CD14-positive monocyte (primary cell): ENCODE data around the gene PANX1. TPM values are rescaled to one million over a fixed set of nuclear protein-coding genes. Genes with fewer than 3 reads are reported as not detected.

Experiments
- DNase-seq, 3 donors: peaks; one replicate each; pipeline ENCODE4 v3.0.0-alpha.2; 2011 to 2022
- H2AFZ ChIP-seq: 2 replicates; pipeline ENCODE4 v1.6.0; 2012; ENCODE audit warnings: mild to moderate bottlenecking, low read depth, low read length, inconsistent platforms; ENCODE audit not compliant: insufficient read depth, poor library complexity, severe bottlenecking
- H3K27ac ChIP-seq, 2 donors: 1 replicate in 1 of 2; 2 replicates in 1 of 2; pipeline ENCODE4 v1.5.1; 2012 to 2013; ENCODE audit warnings: low read length in 2 of 2, control low read depth in 1 of 2, inconsistent platforms in 1 of 2, low read depth in 1 of 2, mild to moderate bottlenecking in 1 of 2
- H3K27me3 ChIP-seq, 2 donors: one replicate each; pipeline versions ENCODE4 v1.6.0 to v1.6.1; 2011 to 2013; ENCODE audit warnings: low read length in 2 of 2; ENCODE audit not compliant: control insufficient read depth in 2 of 2, insufficient read depth in 2 of 2
- H3K36me3 ChIP-seq, 2 donors: replicated peaks in 1 of 2; 1 replicate in 1 of 2; 2 replicates in 1 of 2; pipeline versions ENCODE4 v1.5.1 to v1.6.1; 2012 to 2013; ENCODE audit warnings: low read length in 2 of 2, control low read depth in 1 of 2, inconsistent platforms in 1 of 2, mild to moderate bottlenecking in 1 of 2; ENCODE audit not compliant: insufficient read depth in 2 of 2, control insufficient read depth in 1 of 2
- H3K4me1 ChIP-seq, 2 donors: 1 replicate in 1 of 2; 2 replicates in 1 of 2; pipeline versions ENCODE4 v1.5.1 to v1.6.1; 2012 to 2013; ENCODE audit warnings: low read length in 2 of 2, control low read depth in 1 of 2, inconsistent platforms in 1 of 2, mild to moderate bottlenecking in 1 of 2, moderate library complexity in 1 of 2; ENCODE audit not compliant: insufficient read depth in 2 of 2, control insufficient read depth in 1 of 2
- H3K4me2 ChIP-seq: replicated peaks from 2 replicates; pipeline ENCODE3; 2012; ENCODE audit warnings: low read length, moderate library complexity, mild to moderate bottlenecking; ENCODE audit not compliant: poor library complexity, severe bottlenecking; ENCODE audit errors: extremely low read depth
- H3K4me3 ChIP-seq, 3 experiments: fragments of 200-600 bp in 1 of 3; sonication (generic) in 1 of 3; replicated peaks in 1 of 3; 1 replicate in 2 of 3; 2 replicates in 1 of 3; pipeline ENCODE4 v1.5.1; 2011 to 2013; ENCODE audit warnings: low read length in 3 of 3, mild to moderate bottlenecking in 3 of 3, control low read depth in 2 of 3, low read depth in 2 of 3, inconsistent platforms in 1 of 3, moderate library complexity in 1 of 3
- H3K79me2 ChIP-seq: 2 replicates; pipeline ENCODE4 v1.6.0; 2012; ENCODE audit warnings: mild to moderate bottlenecking, control low read depth, inconsistent platforms, low read length, moderate library complexity; ENCODE audit not compliant: insufficient read depth
- H3K9ac ChIP-seq: 2 replicates; pipeline ENCODE4 v1.6.0; 2017; ENCODE audit warnings: low read length, mild to moderate bottlenecking; ENCODE audit not compliant: insufficient read depth, poor library complexity, severe bottlenecking
- H3K9me3 ChIP-seq, 2 donors: replicated peaks in 1 of 2; 1 replicate in 1 of 2; 2 replicates in 1 of 2; pipeline versions ENCODE4 v1.5.1 to v1.6.1; 2012 to 2013; ENCODE audit warnings: low read length in 2 of 2, control low read depth in 1 of 2; ENCODE audit not compliant: control insufficient read depth in 1 of 2, insufficient read depth in 1 of 2
- H4K20me1 ChIP-seq: 2 replicates; pipeline ENCODE4 v1.6.0; 2012; ENCODE audit warnings: mild to moderate bottlenecking, low read length, control low read depth, moderate library complexity; ENCODE audit not compliant: insufficient read depth
- H3K27ac Mint-ChIP-seq, 7 donors: one replicate each; pipeline ENCODE4 v1.8.0; 2020; ENCODE audit warnings: mild to moderate bottlenecking in 7 of 7, mixed read lengths in 7 of 7, moderate library complexity in 6 of 7, inconsistent platforms in 2 of 7
- H3K27me3 Mint-ChIP-seq, 3 donors: one replicate each; pipeline ENCODE4 v1.8.0; 2021 to 2022; ENCODE audit warnings: low read depth in 3 of 3, mild to moderate bottlenecking in 3 of 3, mixed read lengths in 3 of 3, moderate library complexity in 3 of 3, inconsistent platforms in 1 of 3
- H3K36me3 Mint-ChIP-seq, 2 donors: one replicate each; pipeline ENCODE4 v1.8.0; 2020; ENCODE audit warnings: mixed read lengths in 2 of 2, inconsistent platforms in 1 of 2, mild to moderate bottlenecking in 1 of 2
- H3K4me1 Mint-ChIP-seq: one replicate; pipeline ENCODE4 v1.8.0; 2020; ENCODE audit warnings: mild to moderate bottlenecking, mixed read lengths
- H3K4me3 Mint-ChIP-seq, 2 donors: one replicate each; pipeline ENCODE4 v1.8.0; 2020; ENCODE audit warnings: mild to moderate bottlenecking in 2 of 2, mixed read lengths in 2 of 2, moderate library complexity in 1 of 2
- H3K9me3 Mint-ChIP-seq, 7 donors: one replicate each; pipeline ENCODE4 v1.8.0; 2020 to 2022; ENCODE audit warnings: mixed read lengths in 7 of 7, mild to moderate bottlenecking in 6 of 7, moderate library complexity in 6 of 7, inconsistent platforms in 2 of 7
- WGBS: methylation state at CpG from one replicate; pipeline ENCODE4 v1.1.5; 2013; ENCODE audit warnings: missing lambda C conversion rate; ENCODE audit not compliant: insufficient coverage; 5-methylcytosine and 5-hydroxymethylcytosine counted together
- intact Hi-C, 2 donors: fragments of 100-400 bp; cut with micrococcal nuclease; formaldehyde crosslinking; loops; one replicate each; pipeline versions ENCODE4 v1.15.0 to v1.15.1; 2023
- polyA plus RNA-seq, 3 donors: library from polyadenylated mRNA; depleted of rRNA in 1 of 3; unstranded in 2 of 3; stranded (reverse) in 1 of 3; fragments of 300-500 nt in 2 of 3; fragments of >200 nt in 1 of 3; fragmentation: Illumina TruSeq in 2 of 3; gene quantifications; 1 replicate in 2 of 3; 2 replicates in 1 of 3; pipeline ENCODE4 v1.2.3, GENCODE V29; 2012 to 2021
- TF ChIP-seq, protein P1 (sequence below): fragments of 200-600 bp; IDR thresholded peaks from one replicate; pipeline ENCODE4 v1.8.0; 2022; ENCODE audit warnings: antibody characterized with exemption, mild to moderate bottlenecking

PANX1 gene
- polyA plus RNA-seq, 3 donors = 6.9 to 15.7 (median 12.7) TPM

DNA sequence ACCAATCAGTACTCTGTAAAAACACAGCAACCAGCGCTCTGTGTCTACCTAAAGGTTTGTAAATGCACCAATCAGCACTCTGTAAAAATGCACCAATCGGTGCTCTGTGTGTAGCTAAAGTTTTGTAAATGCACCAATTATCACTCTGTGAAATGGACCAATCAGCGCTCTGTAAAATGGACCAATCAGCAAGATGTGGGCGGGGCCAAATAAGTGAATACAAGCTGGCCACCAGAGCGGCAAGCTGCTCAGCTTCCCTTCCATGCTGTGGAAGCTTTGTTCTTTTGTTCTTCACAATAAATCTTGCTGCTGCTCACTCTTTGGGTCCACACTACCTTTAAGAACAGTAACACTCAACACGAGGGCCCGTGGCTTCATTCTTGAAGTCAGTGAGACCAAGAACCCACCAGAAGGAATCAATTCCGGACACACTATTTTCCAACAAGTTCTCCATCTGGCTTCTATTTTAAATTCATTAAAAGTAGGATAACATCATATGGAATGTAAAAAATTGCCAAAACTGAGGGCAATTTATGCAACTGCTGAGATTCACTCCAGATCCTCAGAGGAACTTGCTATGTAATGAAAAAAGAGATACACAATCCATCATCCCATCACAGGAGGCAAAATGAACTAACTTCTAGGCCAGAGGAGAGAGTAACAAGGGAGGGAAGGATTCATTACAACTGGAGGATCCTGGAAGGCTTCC is 3.1 kb upstream of the PANX1 start:
- no peaks in the 10 kb centered on the region for H3K36me3 Mint-ChIP-seq
- no peak overlapping the region for H3K4me3 Mint-ChIP-seq
- H3K9me3 Mint-ChIP-seq = peaks cover 4 to 28% (median 15%) of the 10 kb centered on the region in 7 donors
- Histone ChIP-seq H3K4me2 (no peak overlapping the region), H3K36me3 (no peaks in the 10 kb centered on the region), H3K27ac (no peak overlapping the region), H2AFZ (no peak overlapping the region), H3K79me2 (peaks cover 14% of the 10 kb centered on the region), H3K9me3 (peaks cover 0 to 6% of the 10 kb centered on the region in 2 donors), H4K20me1 (peaks cover 14% of the 10 kb centered on the region), H3K4me3 (no peak overlapping the region), H3K27me3 (no peaks in the 10 kb centered on the region), H3K9ac (no peak overlapping the region), H3K4me1 (peaks cover 19 to 26% of the 10 kb centered on the region in 2 donors)
- DNase-seq = no peak
- peaks cover 14% of the 10 kb centered on the region for H3K4me1 Mint-ChIP-seq
- H3K27me3 Mint-ChIP-seq = peaks cover 2 to 8% (median 2%) of the 10 kb centered on the region in 3 donors
- WGBS = 72% methylated on average over 2 of the region's 8 CpGs
- intact Hi-C loops = no loop called here
- TF ChIP-seq, protein P1, sequence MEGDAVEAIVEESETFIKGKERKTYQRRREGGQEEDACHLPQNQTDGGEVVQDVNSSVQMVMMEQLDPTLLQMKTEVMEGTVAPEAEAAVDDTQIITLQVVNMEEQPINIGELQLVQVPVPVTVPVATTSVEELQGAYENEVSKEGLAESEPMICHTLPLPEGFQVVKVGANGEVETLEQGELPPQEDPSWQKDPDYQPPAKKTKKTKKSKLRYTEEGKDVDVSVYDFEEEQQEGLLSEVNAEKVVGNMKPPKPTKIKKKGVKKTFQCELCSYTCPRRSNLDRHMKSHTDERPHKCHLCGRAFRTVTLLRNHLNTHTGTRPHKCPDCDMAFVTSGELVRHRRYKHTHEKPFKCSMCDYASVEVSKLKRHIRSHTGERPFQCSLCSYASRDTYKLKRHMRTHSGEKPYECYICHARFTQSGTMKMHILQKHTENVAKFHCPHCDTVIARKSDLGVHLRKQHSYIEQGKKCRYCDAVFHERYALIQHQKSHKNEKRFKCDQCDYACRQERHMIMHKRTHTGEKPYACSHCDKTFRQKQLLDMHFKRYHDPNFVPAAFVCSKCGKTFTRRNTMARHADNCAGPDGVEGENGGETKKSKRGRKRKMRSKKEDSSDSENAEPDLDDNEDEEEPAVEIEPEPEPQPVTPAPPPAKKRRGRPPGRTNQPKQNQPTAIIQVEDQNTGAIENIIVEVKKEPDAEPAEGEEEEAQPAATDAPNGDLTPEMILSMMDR = no peak
- H3K27ac Mint-ChIP-seq = no peak overlapping the region

DNA sequence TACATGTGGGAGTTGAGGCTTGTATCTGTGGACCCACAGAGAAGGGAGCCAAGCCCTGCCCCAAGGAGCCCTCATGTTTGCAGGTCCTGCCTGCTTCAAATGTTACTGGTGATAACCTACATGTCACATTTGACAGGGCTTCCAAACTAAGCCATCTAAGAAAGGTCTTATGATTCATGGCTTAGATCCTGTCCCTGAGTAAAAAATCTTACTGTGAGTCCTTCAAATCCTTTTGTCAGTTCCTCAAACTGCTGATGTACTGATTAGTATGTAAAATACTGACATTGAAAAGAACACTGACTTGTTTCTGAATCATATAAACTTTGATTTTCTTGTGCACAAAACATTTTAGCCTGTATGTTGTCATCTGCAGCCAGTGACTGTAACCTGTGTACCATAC is 1.0 kb upstream of the PANX1 start:
- H3K9me3 ChIP-seq = peaks cover 0 to 6% of the 10 kb centered on the region in 2 donors
- TF ChIP-seq, protein P1 = no peak
- H3K4me1 Mint-ChIP-seq = peaks cover 14% of the 10 kb centered on the region
- peak overlapping the region in 1 of 2 donors; percentile 96 for H3K27ac ChIP-seq
- peak overlapping the region; percentile 87 for H3K4me2 ChIP-seq
- H3K9me3 Mint-ChIP-seq = peaks cover 4 to 19% (median 14%) of the 10 kb centered on the region in 7 donors
- intact Hi-C loops = no loop called here
- peaks cover 36 to 44% of the 10 kb centered on the region in 2 donors for H3K4me1 ChIP-seq
- peak overlapping the region; percentile 91 for H2AFZ ChIP-seq
- H3K9ac ChIP-seq = peak overlapping the region; percentile 92
- peak overlapping the region in 5 of 7 donors; percentile 2 to 96 (median 86) for H3K27ac Mint-ChIP-seq
- DNase-seq = peak; percentile 15 to 47 (median 26)
- H3K4me3 ChIP-seq = peak overlapping the region in 1 of 3 experiments; percentile 97
- H3K27me3 ChIP-seq = no peaks in the 10 kb centered on the region
- peaks cover 34% of the 10 kb centered on the region for H4K20me1 ChIP-seq
- no peaks in the 10 kb centered on the region for H3K36me3 Mint-ChIP-seq
- H3K27me3 Mint-ChIP-seq = peaks cover 0 to 6% (median 2%) of the 10 kb centered on the region in 3 donors
- no peaks in the 10 kb centered on the region for H3K36me3 ChIP-seq
- no peak overlapping the region for H3K4me3 Mint-ChIP-seq
- H3K79me2 ChIP-seq = peaks cover 35% of the 10 kb centered on the region
